Heart right ventricle (tissue), 16 donors: Measurements from ENCODE around the gene TCL1B. TPM values are rescaled to one million over a fixed set of nuclear protein-coding genes. Genes with fewer than 3 reads are reported as not detected.
"Not testable (repeated sequence)": the region's sequence is repeated elsewhere in the genome, so short reads cannot be mapped to it uniquely, and the experiment has no call there.

Source experiments
- ATAC-seq, 8 donors: fragments of 200-7000 bp; cut with Tn5 transposase; one replicate each; pipeline ENCODE4 v1.9.1; 2020; ENCODE audit warnings: mild to moderate bottlenecking in 8 of 8, moderate library complexity in 8 of 8, moderate number of reproducible peaks in 1 of 8
- DNase-seq, 2 donors: peaks; one replicate each; pipeline ENCODE4 v3.0.0-alpha.2; 2020
- H3K27ac ChIP-seq, 10 donors: fragments of 200-600 bp; sonication (generic) in 2 of 10; one replicate each; pipeline versions ENCODE4 v1.5.0 to v1.8.0; 2020 to 2022; ENCODE audit warnings: mild to moderate bottlenecking in 3 of 10
- H3K27me3 ChIP-seq, 7 donors: fragments of 200-600 bp; one replicate each; pipeline ENCODE4 v1.8.0; 2021 to 2022; ENCODE audit warnings: mild to moderate bottlenecking in 2 of 7
- H3K36me3 ChIP-seq, 9 donors: fragments of 200-600 bp; sonication (generic) in 1 of 9; one replicate each; pipeline versions ENCODE4 v1.5.0 to v1.8.0; 2020 to 2022; ENCODE audit warnings: mild to moderate bottlenecking in 2 of 9
- H3K4me1 ChIP-seq, 9 donors: fragments of 200-600 bp; sonication (generic) in 1 of 9; one replicate each; pipeline versions ENCODE4 v1.5.0 to v1.8.0; 2020 to 2022; ENCODE audit warnings: mild to moderate bottlenecking in 4 of 9
- H3K4me3 ChIP-seq, 10 donors: fragments of 200-600 bp; sonication (generic) in 2 of 10; one replicate each; pipeline versions ENCODE4 v1.5.0 to v1.8.0; 2020 to 2022; ENCODE audit warnings: mild to moderate bottlenecking in 7 of 10, moderate library complexity in 2 of 10
- H3K9me3 ChIP-seq, 11 donors: fragments of 200-600 bp in 10 of 11; sonication (generic) in 2 of 11; one replicate each; pipeline versions ENCODE4 v1.5.0 to v1.8.0; 2013 to 2022; ENCODE audit warnings: mild to moderate bottlenecking in 2 of 11, control low read depth in 1 of 11, moderate library complexity in 1 of 11
- CTCF ChIP-seq, 9 donors: fragments of 200-600 bp; sonication (generic) in 2 of 9; IDR thresholded peaks; one replicate each; pipeline versions ENCODE4 v1.5.0 to v1.8.0; 2021 to 2022; ENCODE audit warnings: antibody characterized with exemption in 9 of 9, mild to moderate bottlenecking in 5 of 9, moderate library complexity in 1 of 9
- WGBS, 2 donors: extraction: QIAGEN DNeasy Blood & Tissue Kit; methylation state at CpG; one replicate each; pipeline ENCODE4 v1.1.7; 2013; ENCODE audit warnings: inconsistent platforms in 1 of 2; 5-methylcytosine and 5-hydroxymethylcytosine counted together
- intact Hi-C, 10 donors: fragments of 100-400 bp; cut with DNase I; formaldehyde crosslinking; loops; one replicate each; pipeline versions ENCODE4 v1.11.1 to v1.14.2; 2022
- polyA plus RNA-seq, 2 donors: library from polyadenylated mRNA; stranded (reverse); fragments of 200-250 nt; gene quantifications; one replicate each; pipeline ENCODE4 v1.2.3, GENCODE V29; 2013
- total RNA-seq, 10 donors: library from RNA; stranded (reverse); fragmentation: NEBNext Ultra II Directional in 3 of 10; extraction: Animal tissue kit (Norgen Biotek cat#: 25700) in 3 of 10; gene quantifications; one replicate each; pipeline versions ENCODE4 v1.2.1 to v1.2.4, GENCODE V29; 2021 to 2023
- donor health status: Arrhythmogenic right ventricular cardiomyopathy.
- donor health status: ischemic (EF 13 %, LVEDD 7.1; RV severe dilation, severe dysfunction).
- donor health status: healthy with polysubstance abuse.
- donor health status: DM: no; HTN: yes; CAD: no.
- donor health status: DM: no; HTN: no; CAD: no.
- donor health status: ischemic (EF 25% LVEDD 6.9; RV normal size, moderate dysfunction).
- donor health status: ischemic (EF 25% LVEDD 5.7; RV mildly dilated, moderate dysfunction).
- donor health status: healthy.
- donor health status: DM: yes; HTN: yes; CAD: no.
- donor health status: Ischemic cardiomyopathy.
- donor health status: ischemic (EF 35%, LVEDD 5.7; RV mildly dilated, moderate dysfunction).
- donor health status: nonischemic (EF 11% LVEDD 7.7; RV severe dilation, severe dysfunction).
- donor health status: DM: yes; HTN: yes; CAD: no.
- donor health status: PGD.
- donor health status: ischemic (EF 29% LVEDD 5.4; RV normal size, mild dysfunction).
- donor health status: nonischemic (EF 23%, LVEDD 6.1; RV moderate dilation, normal function).

TCL1B gene
- total and polyA plus RNA-seq, 12 donors = not detected

- WGBS, 2 donors = 39 to 44% methylated on average over 47 of the region's 47 CpGs
- DNase-seq (no peak), ATAC-seq (no peak)
- H3K4me3 ChIP-seq = no peak within 1 kb of the TSS
- H3K36me3 ChIP-seq = no peaks in the 10 kb centered on the region
- H3K4me1 ChIP-seq = no peaks in the 10 kb centered on the region
- H3K9me3 ChIP-seq = peaks cover 0 to 4% (median 0%) of the 10 kb centered on the region in 11 donors
- peaks cover 0 to 54% (median 28%) of the 10 kb centered on the region in 7 donors for H3K27me3 ChIP-seq
- intact Hi-C loops = no loop called here
- TF ChIP-seq CTCF (IDR thresholded peaks at IDR 0.05) = no peak
- no peak within 1 kb of the TSS for H3K27ac ChIP-seq
These were observed 27.6 kb downstream of the TCL1B start, which contains the start of gene TCL1A for GRCh38 chr14:95713596-95714371. Gene TCL1A (minus strand): TSS chr14:95714125. CDS start chr14:95714066, 59 bp downstream.

GRCh38 chr14:95722525-95723190 is 36.4 kb downstream of the TCL1B start:
- Histone ChIP-seq H3K4me1 (no peaks in the 10 kb centered on the region), H3K27me3 (peaks cover 0 to 25% (median 11%) of the 10 kb centered on the region in 7 donors), H3K4me3 (no peak overlapping the region), H3K27ac (no peak overlapping the region), H3K36me3 (no peaks in the 10 kb centered on the region), H3K9me3 (peaks cover 0 to 36% (median 23%) of the 10 kb centered on the region in 11 donors)
- 64 to 72% methylated on average over 1 of the region's 1 CpG for WGBS, 2 donors
- TF ChIP-seq CTCF (IDR thresholded peaks at IDR 0.05) = no peak
- intact Hi-C loops = loop anchor here in 1 of 10 donors (5.0 kb wide), 1 partner anchor 1075 kb away; no protein-coding TSS in a partner anchor
- no peak for ATAC-seq
- DNase-seq = no peak

- DNase-seq (no peak), ATAC-seq (no peak)
- H3K9me3 ChIP-seq = peaks cover 0 to 35% (median 22%) of the 10 kb centered on the region in 11 donors
- H3K27ac ChIP-seq = no peak overlapping the region
- intact Hi-C loops = no loop called here
- no peak overlapping the region for H3K4me3 ChIP-seq
- peaks cover 0 to 48% (median 25%) of the 10 kb centered on the region in 7 donors for H3K27me3 ChIP-seq
- WGBS, 2 donors = 59 to 69% methylated on average over 5 of the region's 5 CpGs
- no peaks in the 10 kb centered on the region for H3K36me3 ChIP-seq
- H3K4me1 ChIP-seq = no peaks in the 10 kb centered on the region
- TF ChIP-seq CTCF (IDR thresholded peaks at IDR 0.05) = no peak
These were observed 39.6 kb downstream of the TCL1B start for GRCh38 chr14:95725685-95726336.

- intact Hi-C loops = no loop called here
- no peaks in the 10 kb centered on the region for H3K4me1 ChIP-seq
- no peak for DNase-seq
- H3K36me3 ChIP-seq = no peaks in the 10 kb centered on the region
- 79 to 81% methylated on average over 6 of the region's 6 CpGs for WGBS, 2 donors
- no peak overlapping the region for H3K27ac ChIP-seq
- ATAC-seq = no peak
- no peak overlapping the region for H3K4me3 ChIP-seq
- peaks cover 0 to 50% (median 25%) of the 10 kb centered on the region in 7 donors for H3K27me3 ChIP-seq
- TF ChIP-seq CTCF (IDR thresholded peaks at IDR 0.05) = no peak
- peaks cover 0 to 21% (median 15%) of the 10 kb centered on the region in 11 donors for H3K9me3 ChIP-seq
These were observed 41.0 kb downstream of the TCL1B start for GRCh38 chr14:95727056-95727700.

- H3K9me3 ChIP-seq, H3K4me1 ChIP-seq, H3K36me3 ChIP-seq, ATAC-seq, H3K4me3 ChIP-seq, DNase-seq, H3K27ac ChIP-seq, intact Hi-C loops: not testable (repeated sequence)
- peaks cover 0 to 57% (median 33%) of the 10 kb centered on the region in 7 donors for H3K27me3 ChIP-seq
- 80 to 85% methylated on average over 8 of the region's 8 CpGs for WGBS, 2 donors
These were observed 43.3 kb downstream of the TCL1B start for GRCh38 chr14:95729402-95730028.
